ENCODE results near the gene CNTNAP5.

CNTNAP5 gene

GRCh38 chr2:124649001-124649400, 623.9 kb downstream of the CNTNAP5 start:
- CTCF ChIA-PET, result no interaction called here
- POLR2A ChIA-PET, result no interaction called here
- TF ChIP-seq CTCF (IDR thresholded peaks at IDR 0.05; ENCODE audit: control extremely low read depth, extremely low read depth, low read depth, missing control alignments), result no peak
- DNase-seq (ENCODE audit: extremely low spot score), result no peak

GRCh38 chr2:124652099-124652498, 627.0 kb downstream of the CNTNAP5 start:
- no peak for TF ChIP-seq CTCF (IDR thresholded peaks at IDR 0.05; ENCODE audit: control extremely low read depth, extremely low read depth, low read depth, missing control alignments)
- no peak for DNase-seq (ENCODE audit: extremely low spot score)
- CTCF ChIA-PET, result no interaction called here
- POLR2A ChIA-PET, result no interaction called here

GRCh38 chr2:124658373-124658772, 633.3 kb downstream of the CNTNAP5 start:
- CTCF ChIA-PET, result no interaction called here
- POLR2A ChIA-PET, result no interaction called here
- no peak for DNase-seq (ENCODE audit: extremely low spot score)
- no peak for TF ChIP-seq CTCF (IDR thresholded peaks at IDR 0.05; ENCODE audit: control extremely low read depth, extremely low read depth, low read depth, missing control alignments)

- no peak for DNase-seq (ENCODE audit: extremely low spot score)
- CTCF ChIA-PET, result no interaction called here
- POLR2A ChIA-PET, result no interaction called here
- TF ChIP-seq CTCF (IDR thresholded peaks at IDR 0.05; ENCODE audit: control extremely low read depth, extremely low read depth, low read depth, missing control alignments), result no peak
These were observed 636.5 kb downstream of the CNTNAP5 start for GRCh38 chr2:124661558-124661957.

GRCh38 chr2:124662946-124663644, 638.0 kb downstream of the CNTNAP5 start:
- ChIA-PET CTCF (interaction anchor here (1.4 kb wide), 1 partner anchor 61 kb away, joined by 3 read pairs; no protein-coding TSS in a partner anchor), POLR2A (no interaction called here)
- no peak for TF ChIP-seq CTCF (IDR thresholded peaks at IDR 0.05; ENCODE audit: control extremely low read depth, extremely low read depth, low read depth, missing control alignments)
- DNase-seq (ENCODE audit: extremely low spot score), result no peak

- CTCF ChIA-PET, result interaction anchor here (1.4 kb wide), 1 partner anchor 62 kb away, joined by 3 read pairs; no protein-coding TSS in a partner anchor
- TF ChIP-seq CTCF (IDR thresholded peaks at IDR 0.05; ENCODE audit: control extremely low read depth, extremely low read depth, low read depth, missing control alignments), result no peak
- no peak for DNase-seq (ENCODE audit: extremely low spot score)
- POLR2A ChIA-PET, result no interaction called here
These were observed 638.5 kb downstream of the CNTNAP5 start for GRCh38 chr2:124663645-124663997.

All from GM10248 (cell line).